GM23338 (cell line): ENCODE results near the gene CES4A. TPM values are rescaled to one million over a fixed set of nuclear protein-coding genes. Genes with fewer than 3 reads are reported as not detected.
"Not testable (repeated sequence)": the region's sequence is repeated elsewhere in the genome, so short reads cannot be mapped to it uniquely, and the experiment has no call there.

Experiments used
- ATAC-seq: fragments of 200-7000 bp; cut with Tn5 transposase; 3 replicates; pipeline ENCODE4 v1.9.1; 2020
- DNase-seq: peaks from one replicate; pipeline ENCODE4 v3.0.0-alpha.2; 2015; ENCODE audit warnings: low spot score
- H2AFZ ChIP-seq: fragments of 200-600 bp; sonication (generic); 2 replicates; pipeline ENCODE4 v1.8.0; 2016; ENCODE audit warnings: antibody characterized with exemption, mild to moderate bottlenecking, moderate library complexity
- H3F3A ChIP-seq: fragments of 200-600 bp; sonication (generic); replicated peaks from 2 replicates; pipeline ENCODE4 v1.8.0; 2017; ENCODE audit warnings: antibody characterized with exemption, mixed run types, low read depth
- H3K27ac ChIP-seq: fragments of 200-600 bp; sonication (generic); 2 replicates; pipeline ENCODE4 v1.6.1; 2016; ENCODE audit warnings: low read depth
- H3K27me3 ChIP-seq: fragments of 200-600 bp; sonication (generic); 2 replicates; pipeline ENCODE4 v1.8.0; 2016; ENCODE audit warnings: mild to moderate bottlenecking, mixed run types, moderate library complexity; ENCODE audit not compliant: insufficient read depth
- H3K36me3 ChIP-seq: fragments of 200-600 bp; sonication (generic); 2 replicates; pipeline ENCODE4 v1.8.0; 2016; ENCODE audit warnings: mild to moderate bottlenecking; ENCODE audit not compliant: insufficient read depth
- H3K4me1 ChIP-seq: fragments of 200-600 bp; sonication (generic); 2 replicates; pipeline ENCODE4 v1.8.0; 2016; ENCODE audit warnings: mild to moderate bottlenecking, moderate library complexity; ENCODE audit not compliant: insufficient read depth
- H3K4me2 ChIP-seq: fragments of 200-600 bp; sonication (generic); 2 replicates; pipeline ENCODE4 v1.7.1; 2017; ENCODE audit warnings: mixed run types
- H3K4me3 ChIP-seq: fragments of 200-600 bp; sonication (generic); 2 replicates; pipeline ENCODE4 v1.6.1; 2016; ENCODE audit warnings: mixed run types
- H3K79me2 ChIP-seq: fragments of 200-600 bp; sonication (generic); replicated peaks from 2 replicates; pipeline ENCODE4 v1.8.0; 2017; ENCODE audit warnings: mild to moderate bottlenecking; ENCODE audit not compliant: insufficient read depth
- H3K9me2 ChIP-seq: fragments of 200-600 bp; sonication (generic); 2 replicates; pipeline ENCODE4 v1.8.0; 2017; ENCODE audit not compliant: insufficient read depth
- H4K20me1 ChIP-seq: fragments of 200-600 bp; sonication (generic); replicated peaks from 2 replicates; pipeline ENCODE4 v1.8.0; 2017; ENCODE audit warnings: mild to moderate bottlenecking; ENCODE audit not compliant: insufficient read depth
- H3K27ac Mint-ChIP-seq: 2 replicates; pipeline ENCODE4 v1.8.0; 2020; ENCODE audit warnings: inconsistent platforms, mild to moderate bottlenecking, moderate library complexity, mixed read lengths
- H3K27me3 Mint-ChIP-seq: 3 replicates; pipeline ENCODE4 v1.8.0; 2022; ENCODE audit warnings: low read depth, mild to moderate bottlenecking, moderate library complexity, mixed read lengths, inconsistent platforms; ENCODE audit not compliant: insufficient read depth, poor library complexity
- H3K36me3 Mint-ChIP-seq: 3 replicates; pipeline ENCODE4 v1.8.0; 2021; ENCODE audit warnings: low read depth, mild to moderate bottlenecking, inconsistent platforms, moderate library complexity, mixed read lengths
- H3K4me1 Mint-ChIP-seq: 3 replicates; pipeline ENCODE4 v1.8.0; 2020; ENCODE audit warnings: mild to moderate bottlenecking, inconsistent platforms, mixed read lengths
- H3K4me3 Mint-ChIP-seq: 3 replicates; pipeline ENCODE4 v1.8.0; 2021; ENCODE audit warnings: moderate library complexity, mild to moderate bottlenecking, inconsistent platforms, mixed read lengths
- H3K9me3 Mint-ChIP-seq: 3 replicates; pipeline ENCODE4 v1.8.0; 2020; ENCODE audit warnings: moderate library complexity, mild to moderate bottlenecking, inconsistent platforms, mixed read lengths
- EZH2phosphoT487 ChIP-seq: fragments of 200-600 bp; sonication (generic); IDR thresholded peaks from one replicate; pipeline ENCODE4 v1.8.1; 2018; ENCODE audit warnings: antibody characterized with exemption; ENCODE audit not compliant: unreplicated experiment
- NANOG ChIP-seq: IDR thresholded peaks from 2 replicates; pipeline ENCODE4 v1.6.1; 2016; ENCODE audit warnings: antibody characterized with exemption, borderline replicate concordance
- POLR2AphosphoS5 ChIP-seq: IDR thresholded peaks from 2 replicates; pipeline ENCODE4 v1.6.1; 2016; ENCODE audit warnings: antibody characterized with exemption, low read depth
- STAT1 ChIP-seq: IDR thresholded peaks from one replicate; pipeline ENCODE4 v1.6.1; 2016; ENCODE audit warnings: antibody characterized with exemption; ENCODE audit not compliant: unreplicated experiment
- ZNF114 ChIP-seq: fragments of 250-450 bp; sonication (Bioruptor Pico); IDR thresholded peaks from 2 replicates; pipeline ENCODE4 v1.5.0; 2020; ENCODE audit warnings: mild to moderate bottlenecking, moderate library complexity
- ZNF331 ChIP-seq: fragments of 250-450 bp; sonication (Bioruptor Pico); IDR thresholded peaks from 2 replicates; pipeline ENCODE4 v1.5.0; 2020; ENCODE audit warnings: low read depth, mild to moderate bottlenecking, moderate library complexity
- polyA plus RNA-seq: library from polyadenylated mRNA; unstranded; fragments of >200 nt; fragmentation: Nextera tagmentation; extraction: Ambion mirVana; gene quantifications from 2 replicates; pipeline ENCODE4 v1.2.1, GENCODE V29; 2016
- total RNA-seq: library from RNA; depleted of rRNA; stranded (reverse); fragments of >200 nt; shearing (Covaris generic); gene quantifications from 2 replicates; pipeline ENCODE4 v1.2.3, GENCODE V29; 2014
- TF ChIP-seq, protein P1 (sequence below): IDR thresholded peaks from 2 replicates; pipeline ENCODE4 v1.6.1; 2016; ENCODE audit warnings: antibody characterized with exemption
- TF ChIP-seq, protein P2 (sequence below): IDR thresholded peaks from one replicate; pipeline ENCODE4 v1.6.1; 2018; ENCODE audit warnings: antibody characterized with exemption; ENCODE audit not compliant: unreplicated experiment
- TF ChIP-seq, protein P3 (sequence below), 2 experiments: fragments of 200-600 bp in 1 of 2; sonication (generic) in 1 of 2; conservative IDR thresholded peaks; 2 replicates each; pipeline versions ENCODE4 v1.5.1 to v1.6.1; 2016 to 2017; ENCODE audit warnings: antibody characterized with exemption in 2 of 2, low read depth in 2 of 2, mild to moderate bottlenecking in 2 of 2, moderate library complexity in 1 of 2

The CES4A gene
- total and polyA plus RNA-seq, 2 experiments from 2014 or later = 0.10 to 0.42 TPM

DNA sequence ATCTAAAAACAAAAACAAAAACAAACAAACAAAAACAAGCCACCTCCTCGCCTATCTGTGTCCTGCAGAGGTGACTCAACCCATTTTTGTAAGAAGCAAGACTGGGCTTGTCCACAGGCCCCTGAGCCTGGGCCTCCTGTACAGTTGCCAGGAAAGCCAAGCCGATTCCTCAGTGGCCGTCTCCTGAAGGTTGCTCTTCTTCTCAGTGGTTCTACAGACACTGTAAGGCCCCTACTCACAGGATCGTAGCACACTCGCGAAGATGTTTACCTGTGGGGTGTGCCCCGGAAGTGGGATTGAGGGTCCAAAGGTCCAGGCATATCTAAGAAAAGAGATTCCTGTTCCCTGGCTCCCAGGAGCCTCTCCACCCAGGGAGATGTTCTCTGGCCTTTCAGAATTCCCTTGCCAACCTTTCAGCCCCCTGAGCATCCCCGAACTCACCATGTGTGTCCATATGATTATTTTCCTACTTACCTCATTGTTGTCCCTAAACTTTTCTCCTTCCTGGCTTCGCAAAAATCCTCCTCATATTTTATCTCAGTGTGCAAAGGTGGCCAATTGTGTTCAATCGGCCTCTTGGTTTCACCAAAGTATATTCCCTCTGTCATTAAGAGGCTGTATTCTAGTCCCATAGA lies 34.8 kb upstream of the CES4A start (continued):
- TF ChIP-seq, protein P1, sequence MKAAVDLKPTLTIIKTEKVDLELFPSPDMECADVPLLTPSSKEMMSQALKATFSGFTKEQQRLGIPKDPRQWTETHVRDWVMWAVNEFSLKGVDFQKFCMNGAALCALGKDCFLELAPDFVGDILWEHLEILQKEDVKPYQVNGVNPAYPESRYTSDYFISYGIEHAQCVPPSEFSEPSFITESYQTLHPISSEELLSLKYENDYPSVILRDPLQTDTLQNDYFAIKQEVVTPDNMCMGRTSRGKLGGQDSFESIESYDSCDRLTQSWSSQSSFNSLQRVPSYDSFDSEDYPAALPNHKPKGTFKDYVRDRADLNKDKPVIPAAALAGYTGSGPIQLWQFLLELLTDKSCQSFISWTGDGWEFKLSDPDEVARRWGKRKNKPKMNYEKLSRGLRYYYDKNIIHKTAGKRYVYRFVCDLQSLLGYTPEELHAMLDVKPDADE = no peak
- TF ChIP-seq, protein P2, sequence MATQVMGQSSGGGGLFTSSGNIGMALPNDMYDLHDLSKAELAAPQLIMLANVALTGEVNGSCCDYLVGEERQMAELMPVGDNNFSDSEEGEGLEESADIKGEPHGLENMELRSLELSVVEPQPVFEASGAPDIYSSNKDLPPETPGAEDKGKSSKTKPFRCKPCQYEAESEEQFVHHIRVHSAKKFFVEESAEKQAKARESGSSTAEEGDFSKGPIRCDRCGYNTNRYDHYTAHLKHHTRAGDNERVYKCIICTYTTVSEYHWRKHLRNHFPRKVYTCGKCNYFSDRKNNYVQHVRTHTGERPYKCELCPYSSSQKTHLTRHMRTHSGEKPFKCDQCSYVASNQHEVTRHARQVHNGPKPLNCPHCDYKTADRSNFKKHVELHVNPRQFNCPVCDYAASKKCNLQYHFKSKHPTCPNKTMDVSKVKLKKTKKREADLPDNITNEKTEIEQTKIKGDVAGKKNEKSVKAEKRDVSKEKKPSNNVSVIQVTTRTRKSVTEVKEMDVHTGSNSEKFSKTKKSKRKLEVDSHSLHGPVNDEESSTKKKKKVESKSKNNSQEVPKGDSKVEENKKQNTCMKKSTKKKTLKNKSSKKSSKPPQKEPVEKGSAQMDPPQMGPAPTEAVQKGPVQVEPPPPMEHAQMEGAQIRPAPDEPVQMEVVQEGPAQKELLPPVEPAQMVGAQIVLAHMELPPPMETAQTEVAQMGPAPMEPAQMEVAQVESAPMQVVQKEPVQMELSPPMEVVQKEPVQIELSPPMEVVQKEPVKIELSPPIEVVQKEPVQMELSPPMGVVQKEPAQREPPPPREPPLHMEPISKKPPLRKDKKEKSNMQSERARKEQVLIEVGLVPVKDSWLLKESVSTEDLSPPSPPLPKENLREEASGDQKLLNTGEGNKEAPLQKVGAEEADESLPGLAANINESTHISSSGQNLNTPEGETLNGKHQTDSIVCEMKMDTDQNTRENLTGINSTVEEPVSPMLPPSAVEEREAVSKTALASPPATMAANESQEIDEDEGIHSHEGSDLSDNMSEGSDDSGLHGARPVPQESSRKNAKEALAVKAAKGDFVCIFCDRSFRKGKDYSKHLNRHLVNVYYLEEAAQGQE = no peak
- TF ChIP-seq NANOG (no peak), EZH2phosphoT487 (no peak), ZNF331 (CRISPR knock-in tag) (no peak), STAT1 (no peak), POLR2AphosphoS5 (no peak)

DNA sequence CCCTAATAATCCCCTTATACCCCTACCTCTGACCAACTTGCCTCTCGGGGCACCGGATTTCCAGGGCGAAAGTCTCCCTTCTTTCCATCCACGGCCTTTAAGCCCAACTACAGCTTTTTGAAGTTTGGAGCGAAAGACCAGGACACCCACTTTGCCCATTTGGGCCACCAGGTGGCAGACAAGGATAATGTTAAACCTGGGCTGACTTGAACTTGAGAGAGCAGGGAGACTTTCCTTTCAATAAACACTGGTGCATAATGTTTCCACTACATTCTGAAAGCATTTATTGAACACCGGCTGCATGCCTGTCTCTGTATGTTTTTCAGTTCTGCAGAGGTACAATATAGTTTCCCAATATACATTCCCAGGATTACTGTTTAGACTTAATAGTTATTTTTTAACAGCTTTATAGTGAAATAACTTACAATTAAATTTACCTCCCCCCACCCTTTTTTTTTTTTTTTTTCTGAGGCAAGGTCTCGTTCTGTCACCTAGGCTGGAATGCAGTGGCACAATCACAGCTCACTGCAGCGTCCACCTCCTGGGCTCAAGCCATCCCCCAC lies 34.2 kb upstream of the CES4A start:
- H3K27me3 Mint-ChIP-seq = peaks cover 25% of the 10 kb centered on the region
- Histone ChIP-seq H3F3A (no peaks in the 10 kb centered on the region), H3K4me3 (no peak overlapping the region), H2AFZ (no peak overlapping the region), H3K4me1 (no peaks in the 10 kb centered on the region), H3K27me3 (peaks cover 31% of the 10 kb centered on the region), H3K27ac (no peak overlapping the region), H3K9me2 (no peaks in the 10 kb centered on the region), H3K36me3 (no peaks in the 10 kb centered on the region), H3K4me2 (no peak overlapping the region), H3K79me2 (no peaks in the 10 kb centered on the region), H4K20me1 (no peaks in the 10 kb centered on the region)
- TF ChIP-seq ZNF114 (CRISPR knock-in tag) = no peak
- TF ChIP-seq, protein P3, sequence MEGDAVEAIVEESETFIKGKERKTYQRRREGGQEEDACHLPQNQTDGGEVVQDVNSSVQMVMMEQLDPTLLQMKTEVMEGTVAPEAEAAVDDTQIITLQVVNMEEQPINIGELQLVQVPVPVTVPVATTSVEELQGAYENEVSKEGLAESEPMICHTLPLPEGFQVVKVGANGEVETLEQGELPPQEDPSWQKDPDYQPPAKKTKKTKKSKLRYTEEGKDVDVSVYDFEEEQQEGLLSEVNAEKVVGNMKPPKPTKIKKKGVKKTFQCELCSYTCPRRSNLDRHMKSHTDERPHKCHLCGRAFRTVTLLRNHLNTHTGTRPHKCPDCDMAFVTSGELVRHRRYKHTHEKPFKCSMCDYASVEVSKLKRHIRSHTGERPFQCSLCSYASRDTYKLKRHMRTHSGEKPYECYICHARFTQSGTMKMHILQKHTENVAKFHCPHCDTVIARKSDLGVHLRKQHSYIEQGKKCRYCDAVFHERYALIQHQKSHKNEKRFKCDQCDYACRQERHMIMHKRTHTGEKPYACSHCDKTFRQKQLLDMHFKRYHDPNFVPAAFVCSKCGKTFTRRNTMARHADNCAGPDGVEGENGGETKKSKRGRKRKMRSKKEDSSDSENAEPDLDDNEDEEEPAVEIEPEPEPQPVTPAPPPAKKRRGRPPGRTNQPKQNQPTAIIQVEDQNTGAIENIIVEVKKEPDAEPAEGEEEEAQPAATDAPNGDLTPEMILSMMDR (conservative IDR thresholded peaks at IDR 0.05; ENCODE audit: low read depth in 2 of 2) = peak; percentile 91 to 93
- TF ChIP-seq, protein P1 = no peak
- no peak for TF ChIP-seq STAT1
- ATAC-seq = peak; percentile 94
- no peak overlapping the region for H3K4me3 Mint-ChIP-seq
- H3K36me3 Mint-ChIP-seq = 0 out of 3 replicates have a peak, but pooled peaks cover 4% of the 10 kb centered on the region
- peak; percentile 89 for DNase-seq
- H3K27ac Mint-ChIP-seq = no peak overlapping the region
- H3K4me1 Mint-ChIP-seq = peaks cover 3% of the 10 kb centered on the region; the same call in 1 of the 3 replicates
- H3K9me3 Mint-ChIP-seq = peaks cover 10% of the 10 kb centered on the region; the same call in 2 of the 3 replicates

DNA sequence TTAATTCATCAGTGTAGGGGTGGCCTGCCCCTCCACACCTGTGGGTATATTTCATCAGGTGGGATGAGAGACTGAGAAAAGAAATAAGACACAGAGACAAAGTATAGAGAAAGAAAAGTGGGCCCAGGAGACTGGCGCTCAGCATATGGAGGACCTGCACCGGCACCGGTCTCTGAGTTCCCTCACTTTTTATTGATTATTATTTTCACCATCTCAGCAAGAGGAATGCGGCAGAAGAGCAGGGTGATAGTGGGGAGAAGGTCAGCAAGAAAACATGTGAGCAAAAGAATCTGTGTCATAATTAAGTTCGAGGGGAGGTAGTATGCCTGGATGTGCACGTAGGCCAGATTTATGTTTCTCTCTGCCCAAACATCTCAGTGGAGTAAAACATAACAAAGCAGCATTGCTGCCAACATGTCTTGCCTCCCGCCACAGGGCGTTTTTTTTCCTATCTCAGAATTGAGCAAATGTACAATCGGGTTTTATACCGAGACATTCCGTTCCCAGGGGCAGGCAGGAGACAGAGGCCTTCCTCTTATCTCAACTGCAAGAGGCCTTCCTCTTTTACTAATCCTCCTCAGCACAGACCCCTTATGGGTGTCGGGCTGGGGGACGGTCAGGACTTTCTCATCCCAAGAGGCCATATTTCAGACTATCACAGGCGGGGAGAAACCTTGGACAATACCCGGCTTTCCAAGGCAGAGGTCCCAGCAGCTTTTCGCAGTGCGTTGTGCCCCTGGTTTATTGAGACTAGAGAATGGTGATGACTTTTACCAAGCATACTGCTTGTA lies 32.8 kb upstream of the CES4A start:
- peaks cover 16% of the 10 kb centered on the region for H3K27me3 Mint-ChIP-seq

More for the DNA sequence above, 32.8 kb upstream of the CES4A start:
- H3K4me1 Mint-ChIP-seq, H3K36me3 Mint-ChIP-seq, H3K4me3 Mint-ChIP-seq, H3K27ac Mint-ChIP-seq, H3K4me3 ChIP-seq, ATAC-seq, H2AFZ ChIP-seq, H4K20me1 ChIP-seq, H3K27ac ChIP-seq, H3K79me2 ChIP-seq, H3K4me2 ChIP-seq, H3K4me1 ChIP-seq, H3K36me3 ChIP-seq, H3K9me2 ChIP-seq, DNase-seq, H3F3A ChIP-seq: not testable (repeated sequence)
- peaks cover 10% of the 10 kb centered on the region; the same call in 2 of the 3 replicates for H3K9me3 Mint-ChIP-seq
- H3K27me3 ChIP-seq = peaks cover 17% of the 10 kb centered on the region
